Skeletal muscle satellite cell (primary cell): ENCODE data around the gene HCN4.

Experiments
- H3K27me3 ChIP-seq: 2 replicates; pipeline ENCODE4 v1.7.0; 2013; ENCODE audit warnings: low read length; ENCODE audit not compliant: control insufficient read depth, insufficient read depth
- H3K36me3 ChIP-seq: 2 replicates; pipeline ENCODE4 v1.7.0; 2013; ENCODE audit warnings: mild to moderate bottlenecking, control low read depth, low read length; ENCODE audit not compliant: insufficient read depth
- H3K4me1 ChIP-seq: 2 replicates; pipeline ENCODE4 v1.7.0; 2013; ENCODE audit warnings: low read length; ENCODE audit not compliant: control insufficient read depth, insufficient read depth
- H3K4me2 ChIP-seq: 2 replicates; pipeline ENCODE4 v1.7.0; 2013; ENCODE audit warnings: mild to moderate bottlenecking, low read length
- H3K4me3 ChIP-seq: 2 replicates; pipeline ENCODE4 v1.7.0; 2013; ENCODE audit warnings: low read length
- H3K9ac ChIP-seq: 2 replicates; pipeline ENCODE4 v1.7.0; 2013; ENCODE audit warnings: mild to moderate bottlenecking, low read depth, low read length, moderate library complexity
- H3K9me3 ChIP-seq: replicated peaks from 2 replicates; pipeline ENCODE4 v1.7.0; 2013; ENCODE audit warnings: mild to moderate bottlenecking, control low read depth, low read length

Gene HCN4

DNA sequence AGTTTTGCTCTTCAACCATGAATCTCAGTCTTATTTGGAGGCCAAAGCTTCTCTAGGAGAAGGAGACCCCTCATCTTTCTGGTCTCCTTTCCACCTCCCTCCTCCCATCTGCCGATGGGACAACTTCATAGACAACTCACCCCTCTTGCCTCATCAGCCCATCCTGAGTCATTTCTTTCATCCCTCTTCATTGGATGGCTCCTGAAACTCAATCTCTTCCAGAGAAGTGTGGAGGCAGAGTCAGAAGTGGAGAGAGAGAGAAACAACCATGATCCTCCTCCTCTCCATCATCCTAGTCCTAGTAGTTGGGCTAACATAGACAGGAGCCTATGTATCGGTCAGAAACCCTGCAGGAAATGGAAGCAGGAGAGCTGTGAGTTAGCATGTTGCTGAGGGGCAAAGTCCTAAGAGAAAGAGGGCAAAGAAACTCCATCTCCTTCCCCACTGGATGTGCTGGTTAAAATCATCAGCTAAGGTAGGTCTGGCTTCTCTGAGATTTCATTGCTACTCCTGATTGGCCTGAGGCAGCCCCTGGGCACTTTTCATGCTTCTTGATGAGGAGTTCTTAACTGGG is 21.3 kb upstream of the HCN4 start:
- H3K36me3 ChIP-seq: no peaks in the 10 kb centered on the region
- H3K4me1 ChIP-seq: no peaks in the 10 kb centered on the region
- peaks cover 39% of the 10 kb centered on the region for H3K27me3 ChIP-seq
- H3K9me3 ChIP-seq: no peaks in the 10 kb centered on the region
- H3K4me2 ChIP-seq: no peak overlapping the region
- no peak overlapping the region for H3K4me3 ChIP-seq
- no peak overlapping the region for H3K9ac ChIP-seq

DNA sequence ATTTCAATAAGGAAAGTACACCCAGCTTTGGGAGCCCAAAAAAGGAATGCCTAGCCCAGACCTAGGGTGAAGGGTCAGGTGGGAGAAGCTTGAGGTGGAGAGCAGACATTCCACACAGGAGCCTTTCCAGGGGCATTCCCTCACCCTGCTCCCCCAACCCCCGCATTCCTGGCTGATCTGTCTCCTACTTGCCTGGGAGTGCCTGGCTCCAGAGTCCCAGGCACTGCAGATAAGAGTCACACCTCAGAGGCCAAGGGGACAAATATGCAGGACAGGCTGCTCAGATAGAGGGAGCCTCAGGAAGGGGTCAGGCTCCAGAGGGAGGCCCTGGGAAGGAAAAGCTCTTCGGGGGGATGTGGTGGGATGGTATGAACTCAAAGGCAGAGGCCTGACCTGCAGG is 20.8 kb upstream of the HCN4 start:
- Histone ChIP-seq H3K36me3 (no peaks in the 10 kb centered on the region), H3K9ac (no peak overlapping the region), H3K4me3 (no peak overlapping the region), H3K4me2 (no peak overlapping the region), H3K9me3 (no peaks in the 10 kb centered on the region), H3K4me1 (no peaks in the 10 kb centered on the region), H3K27me3 (peaks cover 35% of the 10 kb centered on the region)

DNA sequence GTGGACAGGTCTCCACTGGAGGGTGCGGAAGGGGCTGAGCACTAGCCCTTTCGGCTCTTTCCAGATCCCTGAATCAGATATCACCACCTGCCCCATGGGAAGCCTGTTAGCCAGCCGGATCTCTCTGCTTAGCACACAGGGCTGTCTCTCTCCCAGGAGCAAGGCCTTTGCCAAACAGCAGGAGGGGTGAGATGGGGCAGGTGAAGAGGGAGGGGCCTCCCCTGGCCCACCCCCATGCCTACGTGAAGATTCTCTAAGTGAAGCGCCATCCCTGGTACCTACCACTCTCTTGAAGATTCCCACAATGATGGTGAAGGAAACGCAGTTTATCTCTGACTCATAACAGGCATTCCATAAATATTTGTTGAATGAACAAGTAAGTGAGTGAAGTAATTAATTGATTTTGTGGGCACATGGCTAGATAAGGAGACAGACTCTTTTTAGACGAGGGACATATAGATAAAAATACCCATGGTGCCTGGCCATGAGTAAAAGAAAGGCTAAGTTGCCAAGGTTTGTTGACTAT is 19.6 kb upstream of the HCN4 start:
- H3K4me2 ChIP-seq: no peak overlapping the region
- no peak overlapping the region for H3K4me3 ChIP-seq
- no peaks in the 10 kb centered on the region for H3K36me3 ChIP-seq
- H3K27me3 ChIP-seq: peaks cover 30% of the 10 kb centered on the region
- H3K9me3 ChIP-seq: no peaks in the 10 kb centered on the region
- H3K4me1 ChIP-seq: no peaks in the 10 kb centered on the region
- H3K9ac ChIP-seq: no peak overlapping the region

DNA sequence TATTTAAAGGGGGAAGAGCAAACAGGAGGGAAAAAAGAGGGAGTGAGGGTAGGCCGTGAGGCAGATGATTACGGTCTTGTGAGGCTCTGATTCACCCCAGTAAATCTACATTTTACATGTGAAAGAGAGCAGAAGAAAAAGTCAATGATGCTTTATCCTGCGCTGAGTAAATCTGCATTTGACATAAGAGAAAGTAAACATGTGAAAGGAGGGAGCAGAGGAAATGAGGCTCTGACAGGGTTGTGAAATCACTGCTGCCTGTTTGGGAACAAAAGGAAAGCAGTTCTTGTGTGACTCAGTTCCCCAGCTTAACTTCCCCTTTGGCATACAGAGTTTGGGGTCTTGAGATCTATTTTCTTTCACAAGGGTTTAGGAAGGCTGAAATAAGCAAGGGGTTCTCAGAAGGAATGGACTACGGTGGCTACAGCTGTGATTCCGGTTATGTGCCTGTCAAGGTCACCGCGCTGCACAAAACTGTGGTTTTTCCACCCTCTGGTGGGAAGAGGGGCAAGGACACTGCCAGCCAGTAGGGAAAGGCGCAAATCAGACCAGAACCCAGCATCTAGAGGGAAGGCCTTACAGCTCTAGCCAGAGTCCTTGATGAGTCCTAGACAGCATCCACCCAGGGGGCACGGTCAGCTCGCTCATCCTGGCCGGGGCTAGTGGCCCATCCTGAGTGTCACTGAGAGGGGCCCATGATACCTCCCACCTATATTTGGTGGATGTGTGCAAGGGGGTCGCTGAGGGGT is 18.9 kb upstream of the HCN4 start:
- H3K4me1 ChIP-seq: no peaks in the 10 kb centered on the region
- no peak overlapping the region for H3K4me3 ChIP-seq
- H3K9ac ChIP-seq: no peak overlapping the region
- peaks cover 32% of the 10 kb centered on the region for H3K27me3 ChIP-seq
- no peaks in the 10 kb centered on the region for H3K9me3 ChIP-seq
- H3K4me2 ChIP-seq: no peak overlapping the region
- H3K36me3 ChIP-seq: no peaks in the 10 kb centered on the region

DNA sequence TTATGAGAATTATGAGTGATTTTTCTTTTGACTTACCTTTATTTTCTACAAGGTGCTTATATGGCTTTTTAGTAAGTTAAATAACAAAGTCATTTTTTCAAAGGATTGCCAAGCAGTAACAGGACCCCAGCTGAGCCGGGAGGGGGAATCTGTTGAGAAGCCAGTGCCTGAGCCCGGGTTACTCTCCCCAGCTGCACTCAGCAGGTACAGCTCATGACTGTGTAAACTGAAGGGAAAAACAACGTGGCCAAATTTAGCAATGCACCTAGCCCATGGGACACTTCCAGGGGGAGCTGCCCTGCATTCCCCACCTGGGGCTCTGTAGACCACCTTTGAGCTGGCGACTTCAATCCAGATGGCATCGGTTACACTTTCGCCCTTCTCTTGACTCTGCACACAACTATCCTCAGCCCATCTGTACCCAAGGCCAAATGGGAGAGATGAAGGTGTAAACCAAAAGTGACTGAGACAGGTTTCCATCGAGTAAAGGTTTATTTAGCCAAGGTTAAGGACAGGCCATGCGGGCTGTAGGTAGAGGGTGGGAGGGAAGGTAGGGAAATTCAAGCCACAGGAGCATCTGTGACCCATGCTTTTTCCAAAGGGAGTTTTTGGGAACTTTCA is 18.2 kb upstream of the HCN4 start:
- Histone ChIP-seq H3K4me1 (no peaks in the 10 kb centered on the region), H3K9ac (no peak overlapping the region), H3K27me3 (peaks cover 30% of the 10 kb centered on the region), H3K9me3 (no peaks in the 10 kb centered on the region), H3K36me3 (no peaks in the 10 kb centered on the region), H3K4me2 (no peak overlapping the region), H3K4me3 (no peak overlapping the region)

DNA sequence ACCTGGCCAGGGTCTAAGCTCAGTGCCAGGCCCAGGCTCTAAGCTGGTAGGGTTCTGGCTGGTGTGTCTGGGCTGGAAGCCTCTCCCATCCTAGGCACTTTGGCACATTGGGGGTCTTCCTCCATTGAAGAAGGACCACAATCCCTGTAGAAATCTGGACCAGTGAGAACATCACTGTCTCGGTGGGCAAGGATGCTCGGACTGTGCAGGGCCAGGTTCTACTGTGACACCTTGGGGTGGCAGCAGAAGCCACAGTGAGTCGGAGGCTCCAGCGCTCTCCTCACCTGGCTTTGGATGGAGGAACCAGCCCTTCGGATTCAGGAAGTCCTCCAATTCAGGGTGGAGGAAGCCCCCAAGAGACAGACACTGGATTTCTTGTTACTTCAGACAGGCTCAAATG is 17.5 kb upstream of the HCN4 start:
- Histone ChIP-seq H3K4me1 (no peaks in the 10 kb centered on the region), H3K27me3 (peaks cover 28% of the 10 kb centered on the region), H3K4me3 (no peak overlapping the region), H3K36me3 (no peaks in the 10 kb centered on the region), H3K9me3 (no peaks in the 10 kb centered on the region), H3K4me2 (no peak overlapping the region), H3K9ac (no peak overlapping the region)

DNA sequence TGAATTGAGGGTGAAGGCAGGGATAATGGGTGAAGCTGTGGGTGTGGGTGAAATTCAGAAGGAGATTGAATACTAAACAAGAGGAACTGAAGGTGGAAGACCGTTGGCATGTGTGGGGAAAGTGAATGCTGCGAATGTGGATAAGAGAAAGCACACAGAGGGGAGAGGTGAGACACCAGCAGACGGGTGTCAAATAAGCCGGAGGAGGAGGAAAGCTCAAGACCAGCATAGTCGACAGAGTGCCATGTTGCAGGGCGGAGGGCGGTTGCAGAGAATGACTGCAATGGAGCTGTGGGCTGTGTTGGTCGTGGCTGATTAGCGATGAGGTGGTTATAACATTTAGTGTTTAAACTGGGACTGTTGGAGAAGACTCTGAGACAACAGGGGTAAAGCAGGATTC is 16.4 kb upstream of the HCN4 start:
- H3K4me1 ChIP-seq: no peaks in the 10 kb centered on the region
- H3K36me3 ChIP-seq: no peaks in the 10 kb centered on the region
- no peak overlapping the region for H3K4me3 ChIP-seq
- H3K9ac ChIP-seq: no peak overlapping the region
- H3K9me3 ChIP-seq: no peaks in the 10 kb centered on the region
- no peak overlapping the region for H3K4me2 ChIP-seq
- peaks cover 36% of the 10 kb centered on the region for H3K27me3 ChIP-seq

DNA sequence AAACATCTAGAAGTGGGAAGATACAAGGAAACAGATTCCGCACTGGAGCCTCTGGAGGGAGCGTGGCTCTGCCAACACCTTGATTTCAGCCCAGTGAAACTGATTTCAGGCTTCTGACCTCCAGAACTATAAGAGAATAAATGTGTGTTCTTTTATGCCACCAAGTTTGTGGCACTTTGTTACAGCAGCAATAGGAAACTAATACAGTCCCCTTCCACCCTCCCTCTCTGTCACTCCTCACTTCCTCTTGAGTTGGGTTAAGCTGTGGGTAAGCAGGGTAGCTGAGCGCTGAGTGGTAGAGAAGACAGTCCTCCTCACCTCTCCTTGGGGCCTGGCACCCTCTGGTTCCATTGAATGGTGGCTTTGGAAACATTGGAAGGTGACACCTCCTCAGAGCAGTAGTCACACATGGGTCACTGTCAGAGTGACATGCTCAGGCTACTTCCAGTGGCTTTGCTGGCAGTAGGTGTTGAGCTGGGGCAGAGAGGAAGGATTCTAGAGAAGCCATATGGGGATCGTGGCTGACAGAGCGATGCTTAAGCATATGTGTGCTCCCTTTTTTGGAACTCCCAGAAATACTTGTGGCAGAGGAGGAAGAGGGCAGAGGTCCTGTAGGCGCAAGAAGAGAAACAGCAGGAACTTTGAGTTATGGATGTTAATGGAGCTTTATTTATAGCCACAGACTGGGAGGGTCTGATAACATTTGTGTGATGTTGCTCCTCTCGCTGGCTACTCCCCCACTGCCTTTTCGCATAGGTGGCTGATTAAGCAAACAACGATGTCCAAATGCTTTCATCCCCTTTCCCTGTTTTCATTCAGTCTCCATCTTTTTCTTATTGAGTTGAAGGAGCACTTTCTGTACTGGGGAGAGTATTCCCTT is 14.8 kb upstream of the HCN4 start:
- Histone ChIP-seq H3K9ac (no peak overlapping the region), H3K4me2 (no peak overlapping the region), H3K4me1 (no peaks in the 10 kb centered on the region), H3K36me3 (no peaks in the 10 kb centered on the region), H3K9me3 (no peaks in the 10 kb centered on the region), H3K27me3 (peaks cover 48% of the 10 kb centered on the region), H3K4me3 (no peak overlapping the region)

DNA sequence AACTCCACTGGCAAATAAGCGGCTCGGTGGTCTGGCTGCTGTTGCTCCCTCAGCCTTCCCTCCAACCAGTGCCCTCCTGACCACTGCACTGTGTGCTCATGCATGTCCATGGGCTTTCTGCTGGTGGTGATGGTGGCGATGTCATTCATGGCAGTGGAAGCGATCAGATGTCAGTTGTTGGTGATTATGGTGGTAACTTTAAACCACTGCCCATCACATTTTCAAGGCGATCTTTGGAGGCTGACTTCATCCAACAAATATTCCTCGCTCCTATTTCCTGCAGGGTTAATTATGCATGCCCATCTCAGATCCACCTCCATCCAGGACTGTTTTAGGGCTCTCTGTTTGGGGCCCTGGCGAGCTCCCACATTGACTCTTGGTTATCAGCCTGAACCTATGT is 13.4 kb upstream of the HCN4 start:
- Histone ChIP-seq H3K4me2 (no peak overlapping the region), H3K4me3 (no peak overlapping the region), H3K27me3 (peaks cover 46% of the 10 kb centered on the region), H3K9ac (no peak overlapping the region), H3K36me3 (no peaks in the 10 kb centered on the region), H3K9me3 (no peaks in the 10 kb centered on the region), H3K4me1 (no peaks in the 10 kb centered on the region)

DNA sequence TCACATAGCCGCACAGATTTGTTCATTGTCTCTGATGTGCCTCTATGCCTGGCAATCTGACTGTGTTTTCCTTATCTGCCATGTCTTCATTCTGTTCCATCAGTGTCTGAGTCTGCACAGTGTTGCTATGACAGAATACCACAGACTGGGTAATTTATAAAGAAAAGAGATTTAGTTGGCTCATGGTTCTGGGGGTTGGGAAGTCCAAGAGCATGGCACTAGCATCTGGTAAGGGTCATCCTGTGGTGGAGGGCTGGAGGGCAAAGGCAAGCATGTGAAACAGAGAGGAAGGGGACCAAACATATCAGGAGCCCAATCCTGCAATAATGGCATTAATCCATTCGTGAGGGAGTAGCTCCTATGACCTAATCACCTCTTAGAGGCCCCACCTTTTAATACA is 11.9 kb upstream of the HCN4 start:
- Histone ChIP-seq H3K36me3 (no peaks in the 10 kb centered on the region), H3K9me3 (no peaks in the 10 kb centered on the region), H3K4me2 (no peak overlapping the region), H3K27me3 (peaks cover 37% of the 10 kb centered on the region), H3K4me3 (no peak overlapping the region), H3K9ac (no peak overlapping the region), H3K4me1 (no peaks in the 10 kb centered on the region)

DNA sequence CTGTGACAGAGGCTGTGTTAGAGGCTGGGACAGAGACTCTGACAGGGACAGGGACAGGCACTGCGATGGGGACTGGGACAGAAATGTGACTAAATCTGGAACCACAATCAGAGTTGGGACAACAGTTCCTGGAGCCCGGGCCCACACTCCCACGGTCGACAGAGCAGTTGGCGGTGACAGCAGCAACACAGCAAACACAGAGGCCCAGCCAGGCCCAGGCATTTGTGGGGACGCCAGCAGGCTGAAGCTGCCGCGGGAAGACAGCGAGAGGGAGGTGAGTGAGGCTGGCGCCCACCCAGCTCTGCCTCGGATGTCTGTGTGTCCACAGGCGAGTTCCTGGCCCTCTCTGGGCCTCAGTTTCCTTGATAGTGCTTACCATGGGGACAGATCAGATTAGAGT is 9.3 kb upstream of the HCN4 start:
- no peak overlapping the region for H3K9ac ChIP-seq
- no peak overlapping the region for H3K4me3 ChIP-seq
- no peak overlapping the region for H3K4me2 ChIP-seq
- no peaks in the 10 kb centered on the region for H3K4me1 ChIP-seq
- peaks cover 37% of the 10 kb centered on the region for H3K27me3 ChIP-seq
- no peaks in the 10 kb centered on the region for H3K36me3 ChIP-seq
- H3K9me3 ChIP-seq: no peaks in the 10 kb centered on the region
